Measurements from ENCODE around the gene ZBTB7C.
A peak's percentile ranks its signal among the peaks of the same experiment; 100 is the strongest.

GRCh38 chr18:48066225-48066652, 342.9 kb downstream of the ZBTB7C start:
- TF ChIP-seq JUND (IDR thresholded peaks at IDR 0.05) (no peak), ZBTB33 (IDR thresholded peaks at IDR 0.05; ENCODE audit: borderline replicate concordance, low read depth) (no peak), POLR2AphosphoS5 (IDR thresholded peaks at IDR 0.05; ENCODE audit: low read depth, low read length) (no peak), CTCF (IDR thresholded peaks at IDR 0.05) (no peak), EZH2phosphoT487 (IDR thresholded peaks at IDR 0.05; ENCODE audit: borderline replicate concordance, low read depth) (no peak), FOSL2 (IDR thresholded peaks at IDR 0.05; ENCODE audit: borderline replicate concordance, low read depth) (no peak), SIN3A (IDR thresholded peaks at IDR 0.05; ENCODE audit: borderline replicate concordance, low read depth, low read length) (no peak), NFIC (IDR thresholded peaks at IDR 0.05; ENCODE audit: borderline replicate concordance) (0 out of 2 replicates have a peak, but pooled peaks have one; percentile 10), FOXJ3 (CRISPR knock-in tag; IDR thresholded peaks at IDR 0.05) (peak; percentile 94), REST (IDR thresholded peaks at IDR 0.05; ENCODE audit: low read depth, low read length) (no peak), YY1 (IDR thresholded peaks at IDR 0.05; ENCODE audit: low read depth) (no peak)

Data from SK-N-SH (cell line).